Endodermal cell (in vitro differentiated cells): Measurements from ENCODE around the gene ZC3H4. TPM values are rescaled to one million over a fixed set of nuclear protein-coding genes. Genes with fewer than 3 reads are reported as not detected.

ENCODE experiments used
- DNase-seq: peaks from one replicate; pipeline ENCODE4 v3.0.0-alpha.2; 2017
- H3K27ac ChIP-seq: 2 replicates; pipeline ENCODE4 v1.5.1; 2013; ENCODE audit warnings: mild to moderate bottlenecking, low read depth, low read length, moderate library complexity
- H3K27me3 ChIP-seq: 2 replicates; pipeline ENCODE4 v1.6.1; 2013; ENCODE audit warnings: mild to moderate bottlenecking, low read length, moderate library complexity; ENCODE audit not compliant: insufficient read depth, control insufficient read depth, poor library complexity, severe bottlenecking
- H3K36me3 ChIP-seq: 2 replicates; pipeline ENCODE4 v1.7.0; 2013; ENCODE audit warnings: mild to moderate bottlenecking, low read length, moderate library complexity; ENCODE audit not compliant: control insufficient read depth, insufficient read depth
- H3K4me1 ChIP-seq: one replicate; pipeline ENCODE4 v1.7.0; 2013; ENCODE audit warnings: low read length; ENCODE audit not compliant: control insufficient read depth, insufficient read depth
- H3K4me3 ChIP-seq: 2 replicates; pipeline ENCODE4 v1.5.1; 2013; ENCODE audit warnings: mild to moderate bottlenecking, low read length, moderate library complexity
- H3K9ac ChIP-seq: 2 replicates; pipeline ENCODE4 v1.6.1; 2013; ENCODE audit warnings: mild to moderate bottlenecking, low read length, moderate library complexity; ENCODE audit not compliant: poor library complexity, severe bottlenecking; ENCODE audit errors: extremely low read depth
- H3K9me3 ChIP-seq: 2 replicates; pipeline ENCODE4 v1.6.1; 2013; ENCODE audit warnings: mild to moderate bottlenecking, low read length, moderate library complexity; ENCODE audit not compliant: control insufficient read depth
- H3K27ac Mint-ChIP-seq: 2 replicates; pipeline ENCODE4 v1.8.0; 2020; ENCODE audit warnings: mixed read lengths
- H3K27me3 Mint-ChIP-seq: 2 replicates; pipeline ENCODE4 v1.8.0; 2021; ENCODE audit warnings: mild to moderate bottlenecking, mixed read lengths; ENCODE audit not compliant: insufficient read depth
- H3K36me3 Mint-ChIP-seq: 2 replicates; pipeline ENCODE4 v1.8.0; 2020; ENCODE audit warnings: low read depth, mixed read lengths
- H3K4me1 Mint-ChIP-seq: 2 replicates; pipeline ENCODE4 v1.8.0; 2020; ENCODE audit warnings: mixed read lengths
- H3K4me3 Mint-ChIP-seq: 2 replicates; pipeline ENCODE4 v1.8.0; 2020; ENCODE audit warnings: mild to moderate bottlenecking, moderate library complexity, mixed read lengths
- H3K9me3 Mint-ChIP-seq: 2 replicates; pipeline ENCODE4 v1.8.0; 2020; ENCODE audit warnings: mild to moderate bottlenecking, mixed read lengths
- WGBS, 2 experiments: methylation state at CpG; one replicate each; pipeline versions ENCODE4 v1.1.5 to v1.1.7; 2013; ENCODE audit warnings: missing lambda C conversion rate in 2 of 2, mixed read lengths in 1 of 2; ENCODE audit not compliant: insufficient coverage in 1 of 2, insufficient read length in 1 of 2; 5-methylcytosine and 5-hydroxymethylcytosine counted together
- total RNA-seq, 2 donors: library from RNA; stranded (reverse); fragmentation: NEBNext Ultra II Directional in 1 of 2; extraction: Animal tissue kit (Norgen Biotek cat#: 25700) in 1 of 2; gene quantifications; 2 replicates in 1 of 2; 3 replicates in 1 of 2; pipeline ENCODE4 v1.2.1, GENCODE V29; 2021
- TF ChIP-seq, protein P1 (sequence below): fragments of 200-600 bp; sonication (generic); conservative IDR thresholded peaks from 2 replicates; pipeline ENCODE4 v1.5.0; 2021; ENCODE audit warnings: antibody characterized with exemption, mild to moderate bottlenecking

The ZC3H4 gene
- total RNA-seq, 2 donors from 2014 or later: 64.9 to 82.5 TPM

DNA sequence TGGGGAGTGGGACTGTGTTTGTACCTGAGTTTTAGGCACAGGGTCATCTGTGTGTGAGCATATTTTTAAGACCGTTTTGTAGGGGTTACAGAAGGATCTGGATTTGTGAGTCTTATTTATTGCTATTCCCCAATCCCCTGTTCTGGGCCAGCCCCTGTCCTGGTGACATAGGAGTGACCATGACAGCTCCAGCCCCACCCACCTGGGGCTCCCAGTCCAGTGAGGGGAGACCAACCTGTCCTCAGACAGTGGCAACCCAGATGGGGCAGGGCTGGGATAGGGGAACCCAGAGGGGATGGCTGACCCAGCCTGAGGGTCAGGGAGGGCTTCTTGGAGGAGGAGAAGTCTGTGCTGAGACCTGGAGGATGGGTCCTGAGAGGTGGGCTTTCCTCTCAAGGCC lies 75.8 kb downstream of the ZC3H4 start:
- Mint-ChIP-seq H3K27ac (no peak overlapping the region), H3K4me1 (peaks cover 9% of the 10 kb centered on the region), H3K36me3 (peaks cover 3% of the 10 kb centered on the region), H3K9me3 (no peaks in the 10 kb centered on the region), H3K4me3 (no peak overlapping the region), H3K27me3 (no peaks in the 10 kb centered on the region)
- H3K27ac ChIP-seq: no peak overlapping the region
- H3K4me3 ChIP-seq: no peak overlapping the region
- TF ChIP-seq, protein P1, sequence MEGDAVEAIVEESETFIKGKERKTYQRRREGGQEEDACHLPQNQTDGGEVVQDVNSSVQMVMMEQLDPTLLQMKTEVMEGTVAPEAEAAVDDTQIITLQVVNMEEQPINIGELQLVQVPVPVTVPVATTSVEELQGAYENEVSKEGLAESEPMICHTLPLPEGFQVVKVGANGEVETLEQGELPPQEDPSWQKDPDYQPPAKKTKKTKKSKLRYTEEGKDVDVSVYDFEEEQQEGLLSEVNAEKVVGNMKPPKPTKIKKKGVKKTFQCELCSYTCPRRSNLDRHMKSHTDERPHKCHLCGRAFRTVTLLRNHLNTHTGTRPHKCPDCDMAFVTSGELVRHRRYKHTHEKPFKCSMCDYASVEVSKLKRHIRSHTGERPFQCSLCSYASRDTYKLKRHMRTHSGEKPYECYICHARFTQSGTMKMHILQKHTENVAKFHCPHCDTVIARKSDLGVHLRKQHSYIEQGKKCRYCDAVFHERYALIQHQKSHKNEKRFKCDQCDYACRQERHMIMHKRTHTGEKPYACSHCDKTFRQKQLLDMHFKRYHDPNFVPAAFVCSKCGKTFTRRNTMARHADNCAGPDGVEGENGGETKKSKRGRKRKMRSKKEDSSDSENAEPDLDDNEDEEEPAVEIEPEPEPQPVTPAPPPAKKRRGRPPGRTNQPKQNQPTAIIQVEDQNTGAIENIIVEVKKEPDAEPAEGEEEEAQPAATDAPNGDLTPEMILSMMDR: no peak
- H3K36me3 ChIP-seq: no peaks in the 10 kb centered on the region
- no peak for DNase-seq
- 92 to 100% methylated on average over 1 of the region's 1 CpG for WGBS, 2 experiments
- H3K9me3 ChIP-seq: no peaks in the 10 kb centered on the region
- H3K9ac ChIP-seq: no peak overlapping the region
- no peaks in the 10 kb centered on the region for H3K27me3 ChIP-seq
- H3K4me1 ChIP-seq: no peaks in the 10 kb centered on the region

DNA sequence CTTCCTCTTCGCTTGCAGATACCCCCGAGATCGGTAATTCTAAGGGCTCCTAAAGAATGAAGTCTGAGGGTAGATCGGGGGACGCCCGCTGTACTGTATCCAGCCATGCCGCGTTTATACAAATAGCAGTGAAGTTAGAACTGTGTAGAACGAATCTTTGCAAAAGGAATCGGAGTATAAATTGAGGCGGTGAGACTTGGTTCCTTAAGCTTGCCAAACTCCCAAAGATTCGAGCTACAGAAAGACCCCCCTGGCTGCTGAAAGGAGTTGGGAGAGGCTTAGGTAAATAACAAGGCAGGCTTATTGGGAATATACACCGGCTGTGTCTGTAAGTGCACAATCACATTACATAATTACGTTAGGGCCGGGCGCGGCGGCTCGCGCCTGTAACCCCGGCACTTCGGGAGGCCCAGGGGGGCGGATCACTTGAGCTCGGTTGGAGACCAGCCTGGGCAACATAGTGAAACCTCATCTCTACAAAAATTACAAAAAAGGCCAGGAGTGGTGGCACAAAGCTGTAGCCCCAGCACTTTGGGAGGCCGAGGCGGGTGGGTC lies 77.4 kb downstream of the ZC3H4 start:
- Histone ChIP-seq H3K9ac (no peak overlapping the region), H3K36me3 (no peaks in the 10 kb centered on the region), H3K27me3 (peaks cover 7% of the 10 kb centered on the region), H3K4me1 (no peaks in the 10 kb centered on the region), H3K4me3 (peak overlapping the region; percentile 82), H3K9me3 (no peaks in the 10 kb centered on the region), H3K27ac (no peak overlapping the region)
- Mint-ChIP-seq H3K27me3 (peaks cover 10% of the 10 kb centered on the region), H3K4me3 (peak overlapping the region; percentile 57), H3K27ac (peak overlapping the region; percentile 93), H3K4me1 (peaks cover 9% of the 10 kb centered on the region), H3K9me3 (no peaks in the 10 kb centered on the region), H3K36me3 (peaks cover under 1% of the 10 kb centered on the region)
- TF ChIP-seq, protein P1: peak; percentile 22
- WGBS, 2 experiments: 31 to 53% methylated on average over 10 to 26 of the region's 26 CpGs
- DNase-seq: no peak

DNA sequence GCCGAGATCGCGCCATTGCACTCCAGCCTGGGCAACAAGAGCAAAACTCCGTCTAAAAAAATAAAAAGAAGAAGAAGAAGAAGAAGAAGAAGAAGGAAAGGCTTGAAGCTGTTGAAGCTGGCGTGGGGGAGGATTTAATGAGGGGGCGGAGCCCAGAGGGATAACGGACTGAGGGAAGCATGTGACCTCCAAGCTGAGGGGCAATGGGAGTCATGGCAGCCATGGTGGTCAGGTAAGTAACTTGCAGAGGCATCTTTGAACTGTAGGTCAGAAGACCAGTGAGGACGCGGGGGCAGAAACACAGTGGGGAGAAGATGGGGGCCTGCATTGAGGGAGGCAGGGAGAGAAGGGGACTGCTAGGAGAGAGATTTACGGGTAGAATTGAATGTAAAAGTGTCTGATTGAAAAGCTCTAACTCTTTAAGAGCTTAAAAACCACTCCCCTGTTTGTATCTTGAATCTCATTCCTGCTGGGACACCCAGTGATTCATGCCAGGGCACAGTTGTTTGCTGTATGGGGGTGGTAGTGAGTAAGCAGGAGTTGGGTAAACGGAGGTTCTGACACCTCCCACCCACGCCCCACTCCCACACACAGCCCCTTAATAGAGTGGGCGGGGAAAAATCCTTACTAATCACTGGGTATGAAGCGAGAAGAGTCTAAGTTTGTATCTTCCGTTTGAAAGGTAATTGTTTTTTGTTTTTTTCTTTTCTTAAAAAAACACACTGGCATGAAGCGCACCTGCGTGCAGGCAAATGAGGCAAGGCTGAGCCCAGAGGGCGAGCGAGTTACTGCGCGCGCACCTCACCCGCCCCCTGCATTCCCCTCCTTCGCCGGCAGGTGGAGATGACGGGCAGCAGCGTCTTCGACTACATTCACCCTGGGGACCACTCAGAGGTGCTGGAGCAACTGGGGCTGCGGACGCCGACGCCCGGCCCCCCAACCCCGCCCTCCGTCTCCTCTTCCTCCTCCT lies 78.2 kb downstream of the ZC3H4 start:
- WGBS, 2 experiments: 14 to 26% methylated on average over 17 to 29 of the region's 35 CpGs
- Mint-ChIP-seq H3K36me3 (no peaks in the 10 kb centered on the region), H3K27me3 (peaks cover 15% of the 10 kb centered on the region), H3K27ac (peak overlapping the region; percentile 93), H3K9me3 (no peaks in the 10 kb centered on the region), H3K4me1 (peaks cover 9% of the 10 kb centered on the region), H3K4me3 (peak overlapping the region; percentile 57)
- Histone ChIP-seq H3K36me3 (no peaks in the 10 kb centered on the region), H3K27me3 (peaks cover 15% of the 10 kb centered on the region), H3K4me1 (no peaks in the 10 kb centered on the region), H3K9me3 (no peaks in the 10 kb centered on the region), H3K27ac (no peak overlapping the region), H3K4me3 (peak overlapping the region; percentile 82), H3K9ac (peak overlapping the region; percentile 43)
- DNase-seq: peak; percentile 98
- TF ChIP-seq, protein P1: peak; percentile 95
